ENCODE measurements around the gene QSOX1.

The QSOX1 gene

DNA sequence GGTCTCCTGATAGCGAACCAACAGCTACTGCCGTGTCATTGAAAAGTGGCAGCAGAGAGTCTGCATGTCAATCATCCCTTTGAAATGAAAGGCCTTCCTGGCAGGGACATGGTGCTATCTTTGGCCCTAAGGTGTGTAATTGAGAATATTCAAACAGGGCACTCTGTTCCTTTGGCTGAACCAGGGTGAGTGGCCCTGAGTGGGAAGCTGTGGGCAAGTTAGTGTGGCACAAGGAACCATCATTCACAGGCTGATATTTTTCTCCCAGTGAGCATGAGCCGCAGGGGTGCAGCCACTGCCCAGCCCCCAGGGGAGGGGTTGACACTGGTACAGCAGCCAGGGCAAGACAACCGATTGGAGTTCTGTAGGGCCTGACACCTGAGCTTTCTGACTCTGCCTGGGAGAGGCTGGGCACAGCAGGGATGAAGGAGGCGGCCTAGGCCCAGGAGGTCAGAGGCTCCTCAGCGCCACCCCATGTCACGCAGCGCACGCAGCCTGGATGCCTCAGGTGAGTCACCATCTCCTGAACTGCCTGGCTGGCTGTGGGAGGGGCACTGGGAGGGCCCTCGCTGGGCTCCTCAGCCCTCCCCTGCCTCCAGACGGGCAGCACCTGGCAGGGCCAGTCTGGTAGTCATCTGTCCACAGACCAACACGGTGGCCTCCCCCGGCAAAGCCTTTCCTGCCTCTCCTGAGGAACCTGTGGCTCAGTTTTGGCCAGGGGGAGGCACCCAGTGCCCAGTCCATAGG is 13.2 kb downstream of the QSOX1 start:
- Histone ChIP-seq H3K27me3 (ENCODE audit: insufficient read depth, low read length) (no peaks in the 10 kb centered on the region), H3K36me3 (ENCODE audit: insufficient read depth, low read length) (peaks cover 9% of the 10 kb centered on the region), H3K4me1 (ENCODE audit: insufficient read depth, low read length) (no peaks in the 10 kb centered on the region), H3K4me3 (ENCODE audit: low read length) (no peak overlapping the region), H2AFZ (ENCODE audit: low read depth, low read length) (no peak overlapping the region), H3K9me3 (ENCODE audit: low read length) (no peaks in the 10 kb centered on the region)

DNA sequence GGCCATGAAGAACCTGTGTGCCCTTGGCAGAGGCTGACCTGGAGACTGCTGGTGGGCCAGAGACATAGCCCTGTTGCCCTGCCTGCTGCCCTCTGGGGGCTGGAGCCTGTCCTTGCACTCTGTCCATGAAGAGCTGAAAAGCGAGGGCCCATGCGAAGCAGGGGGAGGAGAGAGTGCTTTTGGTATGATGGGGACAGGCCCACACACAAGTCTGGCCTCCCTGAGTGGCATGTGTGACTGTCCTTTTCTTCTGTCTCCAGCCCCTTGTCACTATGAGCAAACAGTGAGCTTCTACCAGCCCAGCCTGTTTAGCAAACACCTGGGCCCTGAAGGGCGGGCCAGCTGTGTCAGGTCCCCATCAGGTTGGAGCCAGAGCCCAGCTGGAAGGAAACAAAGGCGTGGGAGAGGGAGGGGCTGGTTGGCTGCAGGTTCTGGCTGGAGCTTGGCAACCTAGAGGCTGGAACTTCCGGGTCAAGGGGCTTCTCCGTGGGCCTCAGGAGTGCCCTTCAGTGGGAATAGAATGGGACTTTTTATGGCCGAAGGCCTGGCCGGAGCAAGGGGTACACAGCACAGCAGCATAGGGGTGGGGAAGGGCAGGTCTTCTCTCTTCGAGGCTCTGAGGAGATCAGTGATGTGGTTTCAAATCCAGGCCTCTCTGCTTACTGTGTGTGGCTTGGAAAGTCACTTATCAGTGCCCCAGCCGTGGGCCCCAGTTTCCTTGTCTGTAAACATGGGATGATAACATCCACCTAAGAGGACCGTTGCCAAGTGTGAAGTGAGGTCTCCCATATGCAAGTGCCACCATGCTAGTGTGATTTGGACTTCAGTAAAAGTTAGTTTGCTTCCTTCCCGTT is 14.3 kb downstream of the QSOX1 start:
- H2AFZ ChIP-seq (ENCODE audit: low read depth, low read length), result no peak overlapping the region
- no peaks in the 10 kb centered on the region for H3K9me3 ChIP-seq (ENCODE audit: low read length)
- no peaks in the 10 kb centered on the region for H3K4me1 ChIP-seq (ENCODE audit: insufficient read depth, low read length)
- H3K36me3 ChIP-seq (ENCODE audit: insufficient read depth, low read length), result peaks cover 9% of the 10 kb centered on the region
- H3K27me3 ChIP-seq (ENCODE audit: insufficient read depth, low read length), result no peaks in the 10 kb centered on the region
- H3K4me3 ChIP-seq (ENCODE audit: low read length), result no peak overlapping the region

DNA sequence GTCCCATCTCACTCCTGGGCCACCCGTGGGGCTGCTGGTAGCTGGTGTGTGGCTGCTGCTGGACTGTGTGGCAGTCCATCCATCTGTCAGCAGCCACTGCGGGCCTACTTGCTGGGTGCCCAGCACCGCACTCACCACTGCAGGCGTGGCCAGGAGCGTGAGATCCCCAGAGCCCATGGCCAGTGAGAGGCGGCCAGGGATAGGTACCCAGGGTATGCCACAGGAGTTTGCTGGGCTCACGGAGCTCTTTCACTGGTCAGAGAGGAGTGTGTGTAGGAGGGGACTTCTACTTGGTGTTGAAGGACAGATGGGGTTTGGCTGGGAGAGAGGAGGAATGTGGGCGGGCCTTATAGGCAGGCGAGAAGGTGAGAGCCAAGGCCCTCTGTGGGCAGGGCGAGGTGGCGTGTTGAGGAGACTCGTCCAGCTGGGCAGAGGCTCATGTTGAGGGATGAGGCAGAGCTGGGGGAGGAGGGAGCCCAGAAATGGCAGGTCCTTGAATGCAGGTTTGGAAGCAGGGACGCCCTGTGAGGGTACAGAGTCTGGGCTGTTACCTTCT is 15.0 kb downstream of the QSOX1 start:
- Histone ChIP-seq H3K36me3 (ENCODE audit: insufficient read depth, low read length) (peaks cover 9% of the 10 kb centered on the region), H3K9me3 (ENCODE audit: low read length) (no peaks in the 10 kb centered on the region), H3K27me3 (ENCODE audit: insufficient read depth, low read length) (no peaks in the 10 kb centered on the region), H2AFZ (ENCODE audit: low read depth, low read length) (no peak overlapping the region), H3K4me1 (ENCODE audit: insufficient read depth, low read length) (no peaks in the 10 kb centered on the region), H3K4me3 (ENCODE audit: low read length) (no peak overlapping the region)

GRCh38 chr1:180170546-180171151 is 16.0 kb downstream of the QSOX1 start:
- Histone ChIP-seq H3K9me3 (ENCODE audit: low read length) (no peaks in the 10 kb centered on the region), H3K36me3 (ENCODE audit: insufficient read depth, low read length) (peaks cover 9% of the 10 kb centered on the region), H3K4me3 (ENCODE audit: low read length) (no peak overlapping the region), H3K4me1 (ENCODE audit: insufficient read depth, low read length) (no peaks in the 10 kb centered on the region), H3K27me3 (ENCODE audit: insufficient read depth, low read length) (no peaks in the 10 kb centered on the region), H2AFZ (ENCODE audit: low read depth, low read length) (no peak overlapping the region)

- Histone ChIP-seq H2AFZ (ENCODE audit: low read depth, low read length) (no peak overlapping the region), H3K27me3 (ENCODE audit: insufficient read depth, low read length) (no peaks in the 10 kb centered on the region), H3K36me3 (ENCODE audit: insufficient read depth, low read length) (peaks cover 9% of the 10 kb centered on the region), H3K4me3 (ENCODE audit: low read length) (no peak overlapping the region), H3K4me1 (ENCODE audit: insufficient read depth, low read length) (no peaks in the 10 kb centered on the region), H3K9me3 (ENCODE audit: low read length) (no peaks in the 10 kb centered on the region)
These were observed 17.0 kb downstream of the QSOX1 start for GRCh38 chr1:180171691-180172090.

DNA sequence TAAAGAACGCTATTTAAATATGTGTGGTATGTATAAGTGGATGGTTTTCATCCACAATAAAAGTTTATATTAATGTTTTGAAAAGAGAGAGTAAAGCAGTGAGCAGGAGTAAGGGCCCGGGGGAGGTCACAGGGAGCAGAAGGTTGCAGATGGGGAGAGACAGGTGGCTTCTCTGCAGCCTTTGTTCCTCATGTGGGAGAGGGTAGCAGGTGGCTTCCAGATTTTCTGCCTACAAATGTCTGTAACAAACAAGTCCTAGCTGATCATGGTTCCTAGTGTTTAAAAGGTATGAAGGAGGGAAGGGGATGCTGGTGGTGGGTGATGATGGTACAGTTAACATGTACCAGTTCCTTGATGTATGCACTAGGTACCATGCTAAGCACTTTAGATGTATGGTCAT is 18.8 kb downstream of the QSOX1 start:
- Histone ChIP-seq H3K4me3 (ENCODE audit: low read length) (no peak overlapping the region), H2AFZ (ENCODE audit: low read depth, low read length) (no peak overlapping the region), H3K4me1 (ENCODE audit: insufficient read depth, low read length) (no peaks in the 10 kb centered on the region), H3K9me3 (ENCODE audit: low read length) (no peaks in the 10 kb centered on the region), H3K36me3 (ENCODE audit: insufficient read depth, low read length) (no peaks in the 10 kb centered on the region), H3K27me3 (ENCODE audit: insufficient read depth, low read length) (no peaks in the 10 kb centered on the region)

GRCh38 chr1:180173952-180174351 is 19.3 kb downstream of the QSOX1 start:
- no peaks in the 10 kb centered on the region for H3K9me3 ChIP-seq (ENCODE audit: low read length)
- no peaks in the 10 kb centered on the region for H3K4me1 ChIP-seq (ENCODE audit: insufficient read depth, low read length)
- no peaks in the 10 kb centered on the region for H3K27me3 ChIP-seq (ENCODE audit: insufficient read depth, low read length)
- no peaks in the 10 kb centered on the region for H3K36me3 ChIP-seq (ENCODE audit: insufficient read depth, low read length)
- H2AFZ ChIP-seq (ENCODE audit: low read depth, low read length), result no peak overlapping the region
- no peak overlapping the region for H3K4me3 ChIP-seq (ENCODE audit: low read length)

GRCh38 chr1:180175291-180175690 is 20.6 kb downstream of the QSOX1 start:
- Histone ChIP-seq H3K36me3 (ENCODE audit: insufficient read depth, low read length) (no peaks in the 10 kb centered on the region), H3K9me3 (ENCODE audit: low read length) (no peaks in the 10 kb centered on the region), H3K4me1 (ENCODE audit: insufficient read depth, low read length) (no peaks in the 10 kb centered on the region), H3K4me3 (ENCODE audit: low read length) (no peak overlapping the region), H3K27me3 (ENCODE audit: insufficient read depth, low read length) (no peaks in the 10 kb centered on the region), H2AFZ (ENCODE audit: low read depth, low read length) (no peak overlapping the region)

DNA sequence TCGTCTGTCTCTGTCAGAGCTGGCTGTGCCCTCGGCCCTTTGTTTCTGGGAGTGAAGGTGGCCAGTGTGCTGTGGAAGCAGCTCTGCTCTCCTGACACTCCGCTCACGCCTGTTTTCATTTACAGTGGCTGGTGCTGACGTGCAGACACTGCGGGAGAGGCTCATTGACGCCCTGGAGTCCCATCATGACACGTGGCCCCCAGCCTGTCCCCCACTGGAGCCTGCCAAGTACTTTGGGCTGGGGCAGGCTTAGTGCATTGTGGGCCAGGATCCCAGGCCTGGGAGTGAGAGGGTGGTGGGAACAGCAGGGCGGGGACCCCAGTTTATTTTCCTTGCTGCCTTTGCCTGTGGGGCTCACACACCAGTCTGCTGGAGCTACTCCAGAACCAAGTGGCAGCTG is 21.1 kb downstream of the QSOX1 start:
- H3K27me3 ChIP-seq (ENCODE audit: insufficient read depth, low read length), result no peaks in the 10 kb centered on the region
- H3K4me3 ChIP-seq (ENCODE audit: low read length), result no peak overlapping the region
- H2AFZ ChIP-seq (ENCODE audit: low read depth, low read length), result no peak overlapping the region
- no peaks in the 10 kb centered on the region for H3K4me1 ChIP-seq (ENCODE audit: insufficient read depth, low read length)
- H3K36me3 ChIP-seq (ENCODE audit: insufficient read depth, low read length), result no peaks in the 10 kb centered on the region
- H3K9me3 ChIP-seq (ENCODE audit: low read length), result no peaks in the 10 kb centered on the region

DNA sequence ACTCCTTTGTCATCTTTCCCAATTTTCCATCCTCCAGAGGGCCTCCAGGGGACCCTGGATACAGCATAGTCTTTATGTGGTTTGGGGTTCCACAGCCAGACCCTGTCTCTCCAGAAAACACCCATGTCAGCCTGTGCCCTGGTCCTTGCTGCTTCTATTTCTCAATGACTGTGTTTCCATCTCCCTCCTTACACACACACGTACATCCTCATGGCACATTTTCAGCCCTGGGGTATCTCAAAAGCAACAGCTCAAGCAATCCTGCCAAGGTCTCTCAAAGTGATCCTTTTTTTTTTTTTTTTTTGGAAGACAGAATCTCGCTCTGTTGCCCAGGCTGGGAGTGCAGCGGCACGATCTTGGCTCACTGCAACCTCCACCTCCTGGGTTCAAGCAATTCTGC is 22.3 kb downstream of the QSOX1 start:
- Histone ChIP-seq H3K4me1 (ENCODE audit: insufficient read depth, low read length) (no peaks in the 10 kb centered on the region), H3K4me3 (ENCODE audit: low read length) (no peak overlapping the region), H2AFZ (ENCODE audit: low read depth, low read length) (no peak overlapping the region), H3K27me3 (ENCODE audit: insufficient read depth, low read length) (no peaks in the 10 kb centered on the region), H3K9me3 (ENCODE audit: low read length) (no peaks in the 10 kb centered on the region), H3K36me3 (ENCODE audit: insufficient read depth, low read length) (peaks cover 2% of the 10 kb centered on the region)

DNA sequence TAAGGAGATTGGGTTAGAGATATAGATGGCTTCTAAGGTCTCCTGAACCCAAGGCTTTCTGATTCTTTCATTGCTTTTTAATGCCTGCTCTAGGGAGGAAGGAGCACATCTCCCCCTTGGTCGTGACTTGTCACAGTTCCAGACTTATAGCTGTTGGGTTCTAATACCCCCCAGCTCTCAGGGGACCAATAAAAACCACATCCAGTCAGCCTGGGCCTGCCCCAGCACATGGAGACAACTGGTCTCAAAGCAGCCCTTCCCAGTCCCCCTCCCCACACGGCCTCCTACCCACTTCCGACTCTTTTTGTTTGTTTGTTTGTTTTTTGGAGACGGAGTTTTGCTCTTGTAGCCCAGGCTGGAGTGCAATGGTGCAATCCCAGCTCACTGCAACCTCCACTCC is 23.3 kb downstream of the QSOX1 start:
- peaks cover 2% of the 10 kb centered on the region for H3K36me3 ChIP-seq (ENCODE audit: insufficient read depth, low read length)
- no peaks in the 10 kb centered on the region for H3K27me3 ChIP-seq (ENCODE audit: insufficient read depth, low read length)

DNA sequence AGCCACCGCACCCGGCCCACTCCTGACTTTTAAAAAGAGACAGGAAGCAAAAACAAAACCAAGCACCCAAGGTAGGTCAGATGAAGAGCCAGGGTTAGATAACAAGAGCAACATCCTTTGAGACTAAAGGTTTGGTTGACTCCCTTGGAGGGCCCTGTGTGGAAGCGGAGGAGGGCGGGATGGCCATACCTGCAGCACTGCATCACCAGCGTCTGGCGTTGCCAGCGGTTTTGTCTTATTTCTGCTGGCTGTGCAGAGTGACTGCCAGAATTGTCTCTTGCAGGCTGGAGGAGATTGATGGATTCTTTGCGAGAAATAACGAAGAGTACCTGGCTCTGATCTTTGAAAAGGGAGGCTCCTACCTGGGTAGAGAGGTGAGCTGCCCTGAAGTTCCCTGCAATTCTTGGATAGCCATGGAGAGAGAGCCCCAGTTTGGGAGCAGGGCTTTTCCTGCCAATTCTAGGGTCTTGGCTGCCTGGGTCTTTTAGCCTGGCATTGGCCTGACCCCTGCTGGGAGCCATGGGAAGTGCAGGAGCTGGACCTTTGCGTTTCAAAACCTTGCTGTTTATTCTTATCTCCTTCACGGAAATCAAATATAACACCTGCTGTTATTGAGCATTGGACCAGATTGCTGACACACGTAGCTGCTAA is 24.0 kb downstream of the QSOX1 start:
- no peak overlapping the region for H2AFZ ChIP-seq (ENCODE audit: low read depth, low read length)
- H3K4me1 ChIP-seq (ENCODE audit: insufficient read depth, low read length), result no peaks in the 10 kb centered on the region
- H3K4me3 ChIP-seq (ENCODE audit: low read length), result no peak overlapping the region
- H3K27me3 ChIP-seq (ENCODE audit: insufficient read depth, low read length), result no peaks in the 10 kb centered on the region
- H3K36me3 ChIP-seq (ENCODE audit: insufficient read depth, low read length), result peaks cover 2% of the 10 kb centered on the region
- H3K9me3 ChIP-seq (ENCODE audit: low read length), result no peaks in the 10 kb centered on the region

More for the DNA sequence above, 23.3 kb downstream of the QSOX1 start:
- H3K4me3 ChIP-seq (ENCODE audit: low read length), result no peak overlapping the region
- no peak overlapping the region for H2AFZ ChIP-seq (ENCODE audit: low read depth, low read length)
- no peaks in the 10 kb centered on the region for H3K4me1 ChIP-seq (ENCODE audit: insufficient read depth, low read length)
- no peaks in the 10 kb centered on the region for H3K9me3 ChIP-seq (ENCODE audit: low read length)

Data from neuron (in vitro differentiated cells).